ENCODE data around the gene TEDC2.

DNA sequence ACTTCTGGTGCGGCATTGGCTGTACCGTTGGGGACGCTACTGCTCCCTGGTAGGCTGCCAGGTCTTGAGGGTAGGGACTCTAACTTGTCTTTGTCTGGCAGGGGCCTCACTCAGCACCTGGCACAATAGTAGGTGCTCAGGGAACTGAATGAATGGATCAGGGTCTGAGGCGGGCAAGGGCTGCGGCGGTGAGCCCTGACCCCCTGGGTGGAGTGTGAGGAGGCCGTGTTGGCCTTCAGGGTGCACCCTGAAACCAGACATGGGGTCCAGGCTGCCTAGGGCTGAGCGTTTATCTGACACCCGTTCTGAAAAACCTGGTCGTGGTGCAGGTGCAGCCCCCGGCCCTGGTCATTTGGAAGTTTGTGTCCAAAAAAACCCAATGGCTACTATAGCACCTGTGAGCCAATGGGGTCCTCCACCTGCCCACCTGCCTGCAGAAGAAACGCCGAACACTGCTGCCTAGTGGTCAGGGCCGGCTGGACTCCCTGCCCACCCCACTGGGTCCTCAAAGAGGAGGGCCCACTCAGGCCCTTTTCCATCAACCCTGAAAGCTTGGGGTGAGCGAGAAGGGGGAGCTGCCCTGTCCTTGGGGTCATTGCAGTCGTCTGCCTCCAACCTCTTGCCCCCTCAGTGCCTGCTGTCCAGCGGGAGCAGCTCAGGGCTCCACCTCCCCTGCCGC lies 49.0 kb downstream of the TEDC2 start:
- TF ChIP-seq, protein P1, sequence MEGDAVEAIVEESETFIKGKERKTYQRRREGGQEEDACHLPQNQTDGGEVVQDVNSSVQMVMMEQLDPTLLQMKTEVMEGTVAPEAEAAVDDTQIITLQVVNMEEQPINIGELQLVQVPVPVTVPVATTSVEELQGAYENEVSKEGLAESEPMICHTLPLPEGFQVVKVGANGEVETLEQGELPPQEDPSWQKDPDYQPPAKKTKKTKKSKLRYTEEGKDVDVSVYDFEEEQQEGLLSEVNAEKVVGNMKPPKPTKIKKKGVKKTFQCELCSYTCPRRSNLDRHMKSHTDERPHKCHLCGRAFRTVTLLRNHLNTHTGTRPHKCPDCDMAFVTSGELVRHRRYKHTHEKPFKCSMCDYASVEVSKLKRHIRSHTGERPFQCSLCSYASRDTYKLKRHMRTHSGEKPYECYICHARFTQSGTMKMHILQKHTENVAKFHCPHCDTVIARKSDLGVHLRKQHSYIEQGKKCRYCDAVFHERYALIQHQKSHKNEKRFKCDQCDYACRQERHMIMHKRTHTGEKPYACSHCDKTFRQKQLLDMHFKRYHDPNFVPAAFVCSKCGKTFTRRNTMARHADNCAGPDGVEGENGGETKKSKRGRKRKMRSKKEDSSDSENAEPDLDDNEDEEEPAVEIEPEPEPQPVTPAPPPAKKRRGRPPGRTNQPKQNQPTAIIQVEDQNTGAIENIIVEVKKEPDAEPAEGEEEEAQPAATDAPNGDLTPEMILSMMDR (IDR thresholded peaks at IDR 0.05): no peak
- TF ChIP-seq EZH2phosphoT487 (IDR thresholded peaks at IDR 0.05): no peak
- no peak for TF ChIP-seq EZH2 (IDR thresholded peaks at IDR 0.05)

All from neural progenitor cell (in vitro differentiated cells).